A549 (cell line): ENCODE results near the gene MOV10L1. TPM values are rescaled to one million over a fixed set of nuclear protein-coding genes. Genes with fewer than 3 reads are reported as not detected.

Experiments used
- ATAC-seq, 2 experiments: fragments of 200-7000 bp in 1 of 2; fragments of >200 bp in 1 of 2; cut with Nextera tagmentation in 1 of 2; cut with Tn5 transposase in 1 of 2; 3 replicates each; pipeline versions ENCODE4 v1.8.0 to v1.9.1; 2018 to 2020; ENCODE audit warnings: mild to moderate bottlenecking in 1 of 2, moderate library complexity in 1 of 2
- CTCF ChIA-PET: fragments of 300-600 bp; sonication (Branson Sonifier 250); formaldehyde crosslinking; extraction: SDS; loops from one replicate; lab custom pipeline; 2021; ENCODE audit warnings: antibody characterized with exemption, inconsistent platforms; lab: Yijun Ruan, JAX
- POLR2A ChIA-PET: fragments of 350-600 bp; formaldehyde crosslinking; extraction: SDS; loops from one replicate; lab custom pipeline; 2021; ENCODE audit warnings: antibody characterized with exemption, inconsistent platforms; lab: Yijun Ruan, JAX
- DNase-seq, 2 experiments: peaks; one replicate each; pipeline versions ENCODE4 v3.0.0 to v3.0.0-alpha.2; 2011 to 2016; ENCODE audit warnings: low read depth in 1 of 2, low spot score in 1 of 2
- FAIRE-seq: peaks from 2 replicates; lab custom pipeline; 2011; peaks lifted over from hg19 to GRCh38; lab: Jason Lieb, UNC
- H3K27ac ChIP-seq, 2 experiments: fragments of >200 bp; sonication (Bioruptor Twin); formaldehyde crosslinking; 3 replicates each; pipeline ENCODE4 v1.5.1; 2016 to 2017
- H3K4me1 ChIP-seq: fragments of >200 bp; sonication (Bioruptor Twin); formaldehyde crosslinking; 3 replicates; pipeline ENCODE4 v1.6.1; 2016
- H3K4me2 ChIP-seq: fragments of >200 bp; sonication (Bioruptor Twin); formaldehyde crosslinking; 3 replicates; pipeline ENCODE4 v1.6.1; 2016
- H3K4me3 ChIP-seq: fragments of >200 bp; sonication (Bioruptor Twin); formaldehyde crosslinking; 3 replicates; pipeline ENCODE4 v1.5.1; 2016
- H3K9me3 ChIP-seq: fragments of >200 bp; sonication (Bioruptor Twin); formaldehyde crosslinking; 3 replicates; pipeline ENCODE4 v1.6.1; 2016
- CBX2 ChIP-seq: fragments of 200-600 bp; sonication (generic); IDR thresholded peaks from 2 replicates; pipeline ENCODE4 v1.6.1; 2016; ENCODE audit warnings: low read depth, mild to moderate bottlenecking, borderline replicate concordance
- E2F6 ChIP-seq: IDR thresholded peaks from 2 replicates; pipeline ENCODE4 v1.6.1; 2012; ENCODE audit warnings: low read depth, borderline replicate concordance
- EP300 ChIP-seq, 2 experiments: fragments of >200 bp; sonication (Bioruptor Twin); formaldehyde crosslinking; IDR thresholded peaks; 2 replicates in 1 of 2; 3 replicates in 1 of 2; pipeline ENCODE4 v1.6.1; 2016 to 2017
- FOSB ChIP-seq: fragments of 250-450 bp; sonication (Bioruptor Pico); IDR thresholded peaks from 2 replicates; pipeline ENCODE4 v1.5.0; 2020; ENCODE audit warnings: mild to moderate bottlenecking, moderate library complexity
- GATA3 ChIP-seq: IDR thresholded peaks from 2 replicates; pipeline ENCODE4 v1.6.1; 2012; ENCODE audit warnings: borderline replicate concordance
- HOXB13 ChIP-seq: fragments of 250-450 bp; sonication (Bioruptor Pico); IDR thresholded peaks from 2 replicates; pipeline ENCODE4 v1.5.0; 2020; ENCODE audit warnings: low read depth, mild to moderate bottlenecking, moderate library complexity
- HOXB5 ChIP-seq: fragments of 250-450 bp; sonication (Bioruptor Pico); IDR thresholded peaks from 2 replicates; pipeline ENCODE4 v1.5.0; 2020; ENCODE audit warnings: mild to moderate bottlenecking, moderate library complexity
- JUNB ChIP-seq: fragments of >200 bp; sonication (Bioruptor Twin); formaldehyde crosslinking; IDR thresholded peaks from 2 replicates; pipeline ENCODE4 v1.6.1; 2016
- KDM1A ChIP-seq: fragments of 200-600 bp; sonication (generic); IDR thresholded peaks from 2 replicates; pipeline ENCODE4 v1.6.1; 2016; ENCODE audit warnings: low read depth, mild to moderate bottlenecking
- MYC ChIP-seq: IDR thresholded peaks from 2 replicates; pipeline ENCODE4 v1.6.1; 2012; ENCODE audit warnings: mild to moderate bottlenecking, inconsistent platforms, low read length, improper control_type of control experiment, borderline replicate concordance
- NPAS2 ChIP-seq: fragments of 250-450 bp; sonication (Bioruptor Pico); IDR thresholded peaks from 2 replicates; pipeline ENCODE4 v1.8.0; 2022; ENCODE audit warnings: mild to moderate bottlenecking, moderate library complexity, borderline replicate concordance
- NR3C1 ChIP-seq: fragments of >200 bp; sonication (Bioruptor Twin); formaldehyde crosslinking; IDR thresholded peaks from 3 replicates; pipeline ENCODE4 v1.6.1; 2017
- PHF8 ChIP-seq: fragments of 200-600 bp; sonication (generic); IDR thresholded peaks from 2 replicates; pipeline ENCODE4 v1.6.1; 2016; ENCODE audit warnings: low read depth, mild to moderate bottlenecking, antibody characterized with exemption, moderate library complexity, borderline replicate concordance
- RARB ChIP-seq: fragments of 250-450 bp; sonication (Bioruptor Pico); IDR thresholded peaks from 2 replicates; pipeline ENCODE4 v1.8.0; 2021; ENCODE audit warnings: mild to moderate bottlenecking, moderate library complexity
- RFX5 ChIP-seq: fragments of 450-650 bp; IDR thresholded peaks from 2 replicates; pipeline ENCODE4 v1.7.1; 2014; ENCODE audit warnings: antibody characterized with exemption, mild to moderate bottlenecking, moderate library complexity
- TFCP2L1 ChIP-seq: fragments of 250-450 bp; sonication (Bioruptor Pico); IDR thresholded peaks from 2 replicates; pipeline ENCODE4 v1.5.0; 2021; ENCODE audit warnings: mild to moderate bottlenecking
- TP53 ChIP-seq: fragments of 250-450 bp; sonication (Bioruptor Pico); IDR thresholded peaks from 2 replicates; pipeline ENCODE4 v1.5.0; 2021; ENCODE audit warnings: mild to moderate bottlenecking, moderate library complexity
- USF2 ChIP-seq: fragments of 450-650 bp; IDR thresholded peaks from 2 replicates; pipeline ENCODE4 v1.6.1; 2014; ENCODE audit warnings: antibody characterized with exemption
- WGBS: methylation state at CpG from one replicate; pipeline ENCODE4 v1.1.6; 2017; ENCODE audit errors: missing lambda C conversion rate; 5-methylcytosine and 5-hydroxymethylcytosine counted together
- polyA plus RNA-seq, 4 experiments: library from polyadenylated mRNA; depleted of rRNA in 3 of 4; stranded (reverse); fragments of >200 nt; fragmentation: RNase III in 1 of 4; extraction: RNeasy Plus Mini Kit Qiagen cat#74134 plus additional on column Dnase treatment in 1 of 4; gene quantifications; 2 replicates in 3 of 4; 3 replicates in 1 of 4; pipeline ENCODE4 v1.2.3, GENCODE V29; 2011 to 2017
- TF ChIP-seq, protein P1 (sequence below): fragments of 150-350 bp; IDR thresholded peaks from 2 replicates; pipeline ENCODE4 v1.6.1; 2014; ENCODE audit warnings: low read depth, mild to moderate bottlenecking, low read length
- TF ChIP-seq, protein P2 (sequence below): fragments of 250-450 bp; sonication (Bioruptor Pico); IDR thresholded peaks from 2 replicates; pipeline ENCODE4 v1.5.0; 2021; ENCODE audit warnings: mild to moderate bottlenecking, moderate library complexity, borderline replicate concordance
- TF ChIP-seq, protein P3 (sequence below): fragments of 200-600 bp; sonication (generic); IDR thresholded peaks from 2 replicates; pipeline ENCODE4 v1.6.1; 2016; ENCODE audit warnings: antibody characterized with exemption, mild to moderate bottlenecking, moderate library complexity

The MOV10L1 gene
- polyA plus RNA-seq, 2 of the 4 experiments (the other 2 are of a cell fraction): 0.04 TPM

DNA sequence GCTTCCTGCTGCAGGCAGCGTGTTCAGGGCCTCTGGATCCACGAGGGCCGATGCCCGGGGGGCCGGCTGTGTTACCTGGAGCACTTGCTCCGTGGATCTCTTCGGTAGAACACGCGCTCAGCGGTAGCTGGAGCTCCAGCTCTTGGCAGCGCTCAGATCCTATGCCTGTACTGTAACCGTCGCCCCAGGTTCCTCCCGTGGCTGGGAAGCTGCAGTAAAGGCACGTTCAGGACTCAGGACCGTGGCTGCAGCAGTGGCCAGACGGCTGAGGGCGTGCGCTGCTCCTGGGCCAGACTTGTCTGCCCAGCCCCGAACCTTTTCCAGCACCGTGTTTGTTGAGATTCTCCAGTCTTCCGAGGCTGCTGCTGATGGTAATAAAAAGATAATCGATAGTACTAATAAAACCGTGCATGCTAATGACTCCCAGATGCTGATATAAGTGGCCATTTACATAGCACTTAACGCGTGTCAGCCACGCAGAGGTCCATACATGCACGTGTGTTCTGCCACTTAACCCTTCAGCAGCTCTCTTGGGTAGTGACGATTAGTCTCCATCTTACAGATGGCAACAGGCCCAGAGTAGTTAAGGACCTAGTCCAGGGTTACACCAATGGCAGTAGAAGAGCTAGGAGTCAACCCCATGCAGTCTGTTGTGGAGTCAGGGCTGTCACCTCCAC, 1.4 kb downstream of the MOV10L1 start:
- Histone ChIP-seq H3K4me1 (no peaks in the 10 kb centered on the region), H3K27ac (no peak overlapping the region), H3K9me3 (no peaks in the 10 kb centered on the region), H3K4me3 (no peak overlapping the region), H3K4me2 (no peak overlapping the region)
- FAIRE-seq: no peak
- POLR2A ChIA-PET: no interaction called here
- CTCF ChIA-PET: no interaction called here
- ATAC-seq: no peak; a peak in 1 of 6 replicates
- 50% methylated on average over 25 of the region's 29 CpGs for WGBS
- no peak for DNase-seq
- TF ChIP-seq CBX2 (no peak), USF2 (no peak), PHF8 (no peak), FOSB (no peak), E2F6 (no peak), NPAS2 (CRISPR knock-in tag) (no peak), HOXB13 (no peak), TP53 (CRISPR knock-in tag) (no peak), RARB (no peak), RFX5 (no peak), KDM1A (no peak), TFCP2L1 (CRISPR knock-in tag) (no peak), MYC (no peak), GATA3 (no peak), EP300 (IDR thresholded peaks at IDR 0.05) (no peak)
- TF ChIP-seq, protein P1, sequence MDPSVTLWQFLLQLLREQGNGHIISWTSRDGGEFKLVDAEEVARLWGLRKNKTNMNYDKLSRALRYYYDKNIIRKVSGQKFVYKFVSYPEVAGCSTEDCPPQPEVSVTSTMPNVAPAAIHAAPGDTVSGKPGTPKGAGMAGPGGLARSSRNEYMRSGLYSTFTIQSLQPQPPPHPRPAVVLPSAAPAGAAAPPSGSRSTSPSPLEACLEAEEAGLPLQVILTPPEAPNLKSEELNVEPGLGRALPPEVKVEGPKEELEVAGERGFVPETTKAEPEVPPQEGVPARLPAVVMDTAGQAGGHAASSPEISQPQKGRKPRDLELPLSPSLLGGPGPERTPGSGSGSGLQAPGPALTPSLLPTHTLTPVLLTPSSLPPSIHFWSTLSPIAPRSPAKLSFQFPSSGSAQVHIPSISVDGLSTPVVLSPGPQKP: no peak
- TF ChIP-seq, protein P2, sequence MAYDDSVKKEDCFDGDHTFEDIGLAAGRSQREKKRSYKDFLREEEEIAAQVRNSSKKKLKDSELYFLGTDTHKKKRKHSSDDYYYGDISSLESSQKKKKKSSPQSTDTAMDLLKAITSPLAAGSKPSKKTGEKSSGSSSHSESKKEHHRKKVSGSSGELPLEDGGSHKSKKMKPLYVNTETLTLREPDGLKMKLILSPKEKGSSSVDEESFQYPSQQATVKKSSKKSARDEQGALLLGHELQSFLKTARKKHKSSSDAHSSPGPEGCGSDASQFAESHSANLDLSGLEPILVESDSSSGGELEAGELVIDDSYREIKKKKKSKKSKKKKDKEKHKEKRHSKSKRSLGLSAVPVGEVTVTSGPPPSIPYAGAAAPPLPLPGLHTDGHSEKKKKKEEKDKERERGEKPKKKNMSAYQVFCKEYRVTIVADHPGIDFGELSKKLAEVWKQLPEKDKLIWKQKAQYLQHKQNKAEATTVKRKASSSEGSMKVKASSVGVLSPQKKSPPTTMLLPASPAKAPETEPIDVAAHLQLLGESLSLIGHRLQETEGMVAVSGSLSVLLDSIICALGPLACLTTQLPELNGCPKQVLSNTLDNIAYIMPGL: no peak
- TF ChIP-seq, protein P3, sequence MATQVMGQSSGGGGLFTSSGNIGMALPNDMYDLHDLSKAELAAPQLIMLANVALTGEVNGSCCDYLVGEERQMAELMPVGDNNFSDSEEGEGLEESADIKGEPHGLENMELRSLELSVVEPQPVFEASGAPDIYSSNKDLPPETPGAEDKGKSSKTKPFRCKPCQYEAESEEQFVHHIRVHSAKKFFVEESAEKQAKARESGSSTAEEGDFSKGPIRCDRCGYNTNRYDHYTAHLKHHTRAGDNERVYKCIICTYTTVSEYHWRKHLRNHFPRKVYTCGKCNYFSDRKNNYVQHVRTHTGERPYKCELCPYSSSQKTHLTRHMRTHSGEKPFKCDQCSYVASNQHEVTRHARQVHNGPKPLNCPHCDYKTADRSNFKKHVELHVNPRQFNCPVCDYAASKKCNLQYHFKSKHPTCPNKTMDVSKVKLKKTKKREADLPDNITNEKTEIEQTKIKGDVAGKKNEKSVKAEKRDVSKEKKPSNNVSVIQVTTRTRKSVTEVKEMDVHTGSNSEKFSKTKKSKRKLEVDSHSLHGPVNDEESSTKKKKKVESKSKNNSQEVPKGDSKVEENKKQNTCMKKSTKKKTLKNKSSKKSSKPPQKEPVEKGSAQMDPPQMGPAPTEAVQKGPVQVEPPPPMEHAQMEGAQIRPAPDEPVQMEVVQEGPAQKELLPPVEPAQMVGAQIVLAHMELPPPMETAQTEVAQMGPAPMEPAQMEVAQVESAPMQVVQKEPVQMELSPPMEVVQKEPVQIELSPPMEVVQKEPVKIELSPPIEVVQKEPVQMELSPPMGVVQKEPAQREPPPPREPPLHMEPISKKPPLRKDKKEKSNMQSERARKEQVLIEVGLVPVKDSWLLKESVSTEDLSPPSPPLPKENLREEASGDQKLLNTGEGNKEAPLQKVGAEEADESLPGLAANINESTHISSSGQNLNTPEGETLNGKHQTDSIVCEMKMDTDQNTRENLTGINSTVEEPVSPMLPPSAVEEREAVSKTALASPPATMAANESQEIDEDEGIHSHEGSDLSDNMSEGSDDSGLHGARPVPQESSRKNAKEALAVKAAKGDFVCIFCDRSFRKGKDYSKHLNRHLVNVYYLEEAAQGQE: no peak

GRCh38 chr22:50092342-50092741, 2.5 kb downstream of the MOV10L1 start:
- ATAC-seq (no peak), FAIRE-seq (no peak), DNase-seq (no peak)
- H3K27ac ChIP-seq: no peak overlapping the region
- TF ChIP-seq RFX5 (no peak), JUNB (no peak), HOXB5 (no peak), NR3C1 (no peak), FOSB (no peak)
- H3K4me3 ChIP-seq: no peak overlapping the region
- CTCF ChIA-PET: no interaction called here
- WGBS: 42% methylated on average over 5 of the region's 5 CpGs
- POLR2A ChIA-PET: no interaction called here
- no peak overlapping the region for H3K4me2 ChIP-seq
- H3K9me3 ChIP-seq: no peaks in the 10 kb centered on the region
- H3K4me1 ChIP-seq: no peaks in the 10 kb centered on the region
